B cell (primary cell): ENCODE measurements around the gene TMEM203. TPM values are rescaled to one million over a fixed set of nuclear protein-coding genes. Genes with fewer than 3 reads are reported as not detected.

ENCODE experiments used
- ATAC-seq: fragments of 200-7000 bp; cut with Tn5 transposase; one replicate; pipeline ENCODE4 v1.10.0; 2021; ENCODE audit warnings: low read depth, mild to moderate bottlenecking, moderate number of reproducible peaks, moderate library complexity
- CTCF ChIA-PET: fragments of 350-600 bp; sonication (Branson Sonifier 250); formaldehyde crosslinking; loops from one replicate; lab custom pipeline; 2021; ENCODE audit warnings: antibody characterized with exemption, inconsistent platforms; lab: Charles Lee
- POLR2A ChIA-PET: fragments of 350-600 bp; sonication (Branson Sonifier 250); formaldehyde crosslinking; loops from one replicate; lab custom pipeline; 2021; ENCODE audit warnings: antibody characterized with exemption; lab: Charles Lee
- DNase-seq: peaks from one replicate; pipeline ENCODE4 v3.0.0; 2013
- H2AFZ ChIP-seq: 2 replicates; pipeline ENCODE4 v1.6.1; 2012; ENCODE audit warnings: mild to moderate bottlenecking, low read depth, low read length; ENCODE audit not compliant: insufficient read depth, poor library complexity, severe bottlenecking
- H3K27ac ChIP-seq, 2 donors: 1 replicate in 1 of 2; 2 replicates in 1 of 2; pipeline ENCODE4 v1.5.1; 2012 to 2013; ENCODE audit warnings: low read length in 2 of 2, mild to moderate bottlenecking in 2 of 2, moderate library complexity in 1 of 2
- H3K27me3 ChIP-seq, 4 experiments: fragments of 200-600 bp in 1 of 4; sonication (generic) in 1 of 4; replicated peaks in 1 of 4; 1 replicate in 2 of 4; 2 replicates in 2 of 4; pipeline versions ENCODE4 v1.6.1 to v1.7.0; 2013 to 2016; ENCODE audit warnings: low read length in 3 of 4, mild to moderate bottlenecking in 2 of 4, mixed read lengths in 1 of 4, moderate library complexity in 1 of 4; ENCODE audit not compliant: insufficient read depth in 4 of 4, control insufficient read depth in 3 of 4; ENCODE audit errors: control extremely low read depth in 1 of 4
- H3K36me3 ChIP-seq, 2 experiments: replicated peaks in 1 of 2; 1 replicate in 1 of 2; 2 replicates in 1 of 2; pipeline versions ENCODE4 v1.6.1 to v1.7.1; 2013; ENCODE audit warnings: low read length in 1 of 2; ENCODE audit not compliant: insufficient read depth in 2 of 2, control insufficient read depth in 1 of 2; ENCODE audit errors: control extremely low read depth in 1 of 2, extremely low read depth in 1 of 2
- H3K4me1 ChIP-seq, 2 donors: fragments of 200-600 bp in 1 of 2; sonication (generic) in 1 of 2; 1 replicate in 1 of 2; 2 replicates in 1 of 2; pipeline versions ENCODE4 v1.5.1 to v1.6.1; 2013 to 2017; ENCODE audit warnings: low read length in 2 of 2; ENCODE audit not compliant: control insufficient read depth in 2 of 2, insufficient read depth in 2 of 2
- H3K4me2 ChIP-seq: replicated peaks from 2 replicates; pipeline ENCODE3; 2012; ENCODE audit warnings: mild to moderate bottlenecking, low read depth, low read length; ENCODE audit not compliant: poor library complexity, severe bottlenecking
- H3K4me3 ChIP-seq, 5 experiments: fragments of 200-600 bp in 1 of 5; sonication (generic) in 1 of 5; 1 replicate in 3 of 5; 2 replicates in 2 of 5; pipeline versions ENCODE4 v1.5.1 to v1.7.0; 2011 to 2016; ENCODE audit warnings: low read length in 4 of 5, mild to moderate bottlenecking in 4 of 5, low read depth in 2 of 5, control low read depth in 1 of 5, moderate library complexity in 1 of 5; ENCODE audit not compliant: insufficient read depth in 1 of 5; ENCODE audit errors: control extremely low read depth in 1 of 5, extremely low read depth in 1 of 5
- H3K79me2 ChIP-seq: fragments of 200-600 bp; sonication (generic); one replicate; pipeline ENCODE4 v1.6.0; 2016; ENCODE audit warnings: low read length; ENCODE audit not compliant: control insufficient read depth, insufficient read depth
- H3K9ac ChIP-seq: fragments of 200-600 bp; sonication (generic); 2 replicates; pipeline ENCODE4 v1.6.1; 2017; ENCODE audit warnings: mild to moderate bottlenecking, low read length, moderate library complexity
- H3K9me3 ChIP-seq, 3 donors: one replicate each; pipeline versions ENCODE4 v1.6.1 to v1.7.1; 2013; ENCODE audit warnings: low read length in 2 of 3; ENCODE audit not compliant: control insufficient read depth in 2 of 3, insufficient read depth in 1 of 3; ENCODE audit errors: control extremely low read depth in 1 of 3
- H4K20me1 ChIP-seq: 2 replicates; pipeline ENCODE4 v1.6.0; 2012; ENCODE audit warnings: mild to moderate bottlenecking, low read length; ENCODE audit not compliant: insufficient read depth, control insufficient read depth, poor library complexity, severe bottlenecking
- H3K27ac Mint-ChIP-seq: one replicate; pipeline ENCODE4 v1.8.0; 2021; ENCODE audit warnings: mixed read lengths
- H3K27me3 Mint-ChIP-seq: one replicate; pipeline ENCODE4 v1.8.0; 2021; ENCODE audit warnings: mixed read lengths
- H3K4me1 Mint-ChIP-seq: one replicate; pipeline ENCODE4 v1.8.0; 2021; ENCODE audit warnings: mixed read lengths
- H3K4me3 Mint-ChIP-seq: one replicate; pipeline ENCODE4 v1.8.0; 2021; ENCODE audit warnings: mixed read lengths
- H3K9me3 Mint-ChIP-seq: one replicate; pipeline ENCODE4 v1.8.0; 2022; ENCODE audit warnings: mixed read lengths; ENCODE audit not compliant: insufficient read depth
- EZH2 ChIP-seq: IDR thresholded peaks from 2 replicates; pipeline ENCODE4 v1.6.1; 2012; ENCODE audit warnings: borderline replicate concordance, low read depth, mild to moderate bottlenecking, moderate library complexity, low read length; ENCODE audit not compliant: insufficient read depth, poor library complexity, severe bottlenecking
- WGBS: methylation state at CpG from one replicate; pipeline ENCODE4 v1.1.5; 2013; ENCODE audit warnings: missing lambda C conversion rate; ENCODE audit not compliant: insufficient coverage; 5-methylcytosine and 5-hydroxymethylcytosine counted together
- intact Hi-C: fragments of 100-400 bp; cut with micrococcal nuclease; formaldehyde crosslinking; loops from one replicate; pipeline ENCODE4 v1.10.0; 2022
- polyA plus RNA-seq: library from polyadenylated mRNA; depleted of rRNA; stranded (reverse); fragments of >200 nt; gene quantifications from 2 replicates; pipeline ENCODE4 v1.2.3, GENCODE V29; 2012
- total RNA-seq, 2 donors: library from RNA; stranded (reverse); fragments of 120-200 nt in 1 of 2; gene quantifications; 1 replicate in 1 of 2; 2 replicates in 1 of 2; pipeline versions ENCODE4 v1.2.3 to v1.2.4, GENCODE V29; 2013 to 2022
- TF ChIP-seq, protein P1 (sequence below): fragments of 200-600 bp; IDR thresholded peaks from one replicate; pipeline ENCODE4 v1.8.0; 2022; ENCODE audit warnings: antibody characterized with exemption, mild to moderate bottlenecking

Gene TMEM203
- total and polyA plus RNA-seq, 2 donors (not counting 1 experiment from before 2014, with no cell fraction given) = 20.6 to 35.7 TPM

DNA sequence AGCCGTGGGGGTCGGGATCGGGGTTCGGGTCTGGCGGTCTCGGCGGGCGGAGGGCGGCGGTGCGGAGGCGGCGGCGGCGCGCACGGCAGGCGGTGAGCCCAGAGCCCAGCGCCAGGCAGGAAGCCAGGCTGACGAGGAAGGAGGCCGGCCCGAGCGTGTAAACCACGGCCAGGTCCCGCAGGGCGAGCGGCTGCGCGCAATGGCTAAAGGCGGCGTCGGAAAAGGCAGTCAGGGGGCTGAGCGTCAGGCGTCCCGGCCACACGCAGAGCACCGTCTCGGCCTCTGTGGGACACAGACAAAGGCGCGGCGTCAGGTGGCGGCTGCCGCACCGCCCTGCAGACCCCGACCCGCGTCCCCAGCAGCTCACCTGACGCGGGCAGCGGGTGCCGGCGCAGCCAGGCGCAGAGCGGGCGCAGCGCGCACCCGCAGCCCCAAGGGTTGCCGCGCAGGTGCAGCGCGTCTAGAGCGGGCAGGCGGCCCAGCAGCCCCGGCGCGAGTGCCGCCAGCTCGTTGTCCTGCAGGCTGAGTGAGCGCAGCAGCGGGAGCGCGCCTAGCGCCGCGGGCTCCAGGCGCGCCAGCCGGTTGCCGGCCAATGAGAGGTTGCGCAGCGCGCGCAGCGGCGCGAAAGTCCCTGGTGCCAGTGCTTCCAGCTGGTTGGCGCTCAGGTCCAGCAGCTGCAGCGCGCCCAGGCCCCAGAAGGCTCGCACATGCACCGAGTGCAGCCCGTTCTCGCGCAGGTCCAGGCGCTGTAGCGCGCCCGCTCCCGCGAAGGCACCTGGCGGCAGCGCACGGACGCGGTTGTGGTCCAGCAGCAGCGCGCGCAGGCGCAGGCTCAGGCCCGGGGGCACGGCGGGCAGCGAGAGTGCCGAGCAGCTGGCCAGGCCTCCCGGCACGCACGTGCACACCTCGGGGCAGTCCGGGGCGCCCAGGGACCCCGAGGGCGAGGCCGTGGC is 36.3 kb downstream of the TMEM203 start:
- under 1% methylated on average over 124 of the region's 124 CpGs for WGBS
- peaks cover 0 to 22% (median 0%) of the 10 kb centered on the region in 3 donors for H3K9me3 ChIP-seq
- ATAC-seq = peak; percentile 40
- no peaks in the 10 kb centered on the region for H3K79me2 ChIP-seq
- DNase-seq = peak; percentile 64
- Mint-ChIP-seq H3K27ac (no peak overlapping the region), H3K9me3 (no peaks in the 10 kb centered on the region), H3K27me3 (peaks cover 22% of the 10 kb centered on the region), H3K4me1 (peaks cover 13% of the 10 kb centered on the region), H3K4me3 (peak overlapping the region; percentile 69)
- peak overlapping the region in 3 of 5 experiments; percentile 18 to 29 (median 21) for H3K4me3 ChIP-seq
- H3K4me1 ChIP-seq = peaks cover 8 to 36% of the 10 kb centered on the region in 2 donors
- peak overlapping the region; percentile 16 for H2AFZ ChIP-seq
- intact Hi-C loops = no loop called here
- ChIA-PET POLR2A (interaction anchor here (0.6 kb wide), 1 partner anchor 18 kb away, joined by 3 read pairs; no protein-coding TSS in a partner anchor), CTCF (interaction anchor here (0.8 to 1.0 kb wide), 2 partner anchors 51 to 58 kb away, joined by 3 read pairs; partner anchors contain the start of gene RNF224)
- peak overlapping the region; percentile 74 for H3K4me2 ChIP-seq
- H3K27ac ChIP-seq = no peak overlapping the region
- H4K20me1 ChIP-seq = no peaks in the 10 kb centered on the region
- H3K9ac ChIP-seq = peak overlapping the region; percentile 48
- H3K36me3 ChIP-seq = no peaks in the 10 kb centered on the region
- H3K27me3 ChIP-seq = peaks cover 0 to 77% (median 36%) of the 10 kb centered on the region in 4 experiments
- TF ChIP-seq EZH2 = no peak
- TF ChIP-seq, protein P1, sequence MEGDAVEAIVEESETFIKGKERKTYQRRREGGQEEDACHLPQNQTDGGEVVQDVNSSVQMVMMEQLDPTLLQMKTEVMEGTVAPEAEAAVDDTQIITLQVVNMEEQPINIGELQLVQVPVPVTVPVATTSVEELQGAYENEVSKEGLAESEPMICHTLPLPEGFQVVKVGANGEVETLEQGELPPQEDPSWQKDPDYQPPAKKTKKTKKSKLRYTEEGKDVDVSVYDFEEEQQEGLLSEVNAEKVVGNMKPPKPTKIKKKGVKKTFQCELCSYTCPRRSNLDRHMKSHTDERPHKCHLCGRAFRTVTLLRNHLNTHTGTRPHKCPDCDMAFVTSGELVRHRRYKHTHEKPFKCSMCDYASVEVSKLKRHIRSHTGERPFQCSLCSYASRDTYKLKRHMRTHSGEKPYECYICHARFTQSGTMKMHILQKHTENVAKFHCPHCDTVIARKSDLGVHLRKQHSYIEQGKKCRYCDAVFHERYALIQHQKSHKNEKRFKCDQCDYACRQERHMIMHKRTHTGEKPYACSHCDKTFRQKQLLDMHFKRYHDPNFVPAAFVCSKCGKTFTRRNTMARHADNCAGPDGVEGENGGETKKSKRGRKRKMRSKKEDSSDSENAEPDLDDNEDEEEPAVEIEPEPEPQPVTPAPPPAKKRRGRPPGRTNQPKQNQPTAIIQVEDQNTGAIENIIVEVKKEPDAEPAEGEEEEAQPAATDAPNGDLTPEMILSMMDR = no peak

DNA sequence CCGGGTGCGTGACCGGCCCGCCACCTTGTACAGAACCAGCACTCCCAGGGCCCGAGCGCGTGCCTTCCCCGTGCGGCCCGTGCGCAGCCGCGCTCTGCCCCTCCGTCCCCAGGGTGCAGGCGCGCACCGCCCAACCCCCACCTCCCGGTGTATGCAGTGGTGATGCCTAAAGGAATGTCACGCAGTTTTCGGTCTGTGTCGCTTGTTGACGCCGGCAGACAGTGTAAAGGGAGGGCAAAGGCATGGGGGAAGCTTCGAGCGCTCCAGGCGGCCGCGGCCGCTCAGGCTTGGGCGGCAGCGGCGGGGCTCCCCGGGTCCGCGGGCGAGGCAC is 36.9 kb downstream of the TMEM203 start:
- intact Hi-C loops = no loop called here
- Histone ChIP-seq H3K27me3 (peaks cover 0 to 84% (median 39%) of the 10 kb centered on the region in 4 experiments), H3K4me2 (peak overlapping the region; percentile 74), H3K9ac (peak overlapping the region; percentile 48), H3K27ac (no peak overlapping the region), H3K36me3 (no peaks in the 10 kb centered on the region), H3K4me1 (peaks cover 8 to 35% of the 10 kb centered on the region in 2 donors), H3K79me2 (no peaks in the 10 kb centered on the region), H3K4me3 (peak overlapping the region in 2 of 5 experiments; percentile 12 to 21), H2AFZ (no peak overlapping the region), H3K9me3 (peaks cover 0 to 22% (median 0%) of the 10 kb centered on the region in 3 donors), H4K20me1 (no peaks in the 10 kb centered on the region)
- no peak for TF ChIP-seq EZH2
- TF ChIP-seq, protein P1 = no peak
- H3K4me1 Mint-ChIP-seq = peaks cover 12% of the 10 kb centered on the region
- no peaks in the 10 kb centered on the region for H3K9me3 Mint-ChIP-seq
- POLR2A ChIA-PET = no interaction called here
- no peak overlapping the region for H3K27ac Mint-ChIP-seq
- ATAC-seq = no peak
- 2% methylated on average over 36 of the region's 36 CpGs for WGBS
- H3K27me3 Mint-ChIP-seq = peaks cover 25% of the 10 kb centered on the region
- CTCF ChIA-PET = no interaction called here
- DNase-seq = peak; percentile 58
- peak overlapping the region; percentile 59 for H3K4me3 Mint-ChIP-seq
